Effector memory CD4-positive, alpha-beta T cell (primary cell): ENCODE measurements around the gene GALNT2.

ENCODE experiments used
- DNase-seq, 3 donors: peaks; one replicate each; pipeline ENCODE4 v3.0.0-alpha.2; 2020
- H3K27ac ChIP-seq: 2 replicates; pipeline ENCODE4 v1.7.0; 2013; ENCODE audit warnings: mild to moderate bottlenecking, low read length, moderate library complexity; ENCODE audit not compliant: insufficient read depth, poor library complexity, severe bottlenecking
- H3K27me3 ChIP-seq: replicated peaks from 2 replicates; pipeline ENCODE4 v1.7.0; 2013; ENCODE audit warnings: mild to moderate bottlenecking, low read length; ENCODE audit not compliant: insufficient read depth, control insufficient read depth, poor library complexity, severe bottlenecking
- H3K36me3 ChIP-seq: 2 replicates; pipeline ENCODE4 v1.7.0; 2013; ENCODE audit warnings: mild to moderate bottlenecking, low read length, moderate library complexity; ENCODE audit not compliant: control insufficient read depth, insufficient read depth
- H3K4me1 ChIP-seq: 2 replicates; pipeline ENCODE4 v1.7.0; 2013; ENCODE audit warnings: low read length, mild to moderate bottlenecking; ENCODE audit not compliant: control insufficient read depth, insufficient read depth, poor library complexity, severe bottlenecking
- H3K4me3 ChIP-seq: 2 replicates; pipeline ENCODE4 v1.7.0; 2013; ENCODE audit warnings: low read length, low read depth, mild to moderate bottlenecking; ENCODE audit not compliant: insufficient read depth, poor library complexity, severe bottlenecking
- H3K9me3 ChIP-seq: 2 replicates; pipeline ENCODE4 v1.7.0; 2013; ENCODE audit warnings: mild to moderate bottlenecking, low read length, moderate library complexity; ENCODE audit not compliant: control insufficient read depth

GALNT2 gene

DNA sequence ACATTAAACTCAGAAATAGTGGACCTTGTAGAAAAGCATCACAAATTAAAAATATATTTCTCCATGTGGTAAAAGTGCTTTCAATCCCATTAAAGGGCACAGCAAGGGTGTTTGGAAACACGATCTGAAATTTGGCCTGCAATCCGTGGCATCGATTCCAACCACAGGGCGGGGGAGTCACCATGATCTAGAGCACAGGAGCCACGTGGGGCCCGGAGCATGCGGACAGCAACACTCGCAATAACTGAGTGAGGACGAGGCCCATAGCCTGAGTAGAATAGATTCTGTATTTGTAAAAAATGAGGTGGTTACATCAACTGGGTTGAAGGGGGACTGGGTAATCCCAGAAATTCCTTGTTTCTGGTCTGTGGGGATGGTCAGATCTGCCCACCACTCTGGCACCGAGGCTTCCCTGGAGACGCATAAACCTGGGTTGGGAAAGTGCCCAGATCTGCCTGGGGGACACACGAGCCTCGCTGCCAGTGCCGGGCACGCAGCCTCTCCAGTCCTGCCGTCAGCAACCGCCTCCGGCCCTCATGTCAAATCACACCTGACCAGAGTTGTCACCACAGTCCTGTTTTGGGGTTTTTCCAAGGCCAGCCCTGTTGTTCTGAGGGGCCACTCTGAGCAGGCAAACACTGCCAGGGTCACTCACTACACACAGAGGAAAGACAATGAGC, 254.8 kb downstream of the GALNT2 start:
- Histone ChIP-seq H3K27me3 (no peaks in the 10 kb centered on the region), H3K27ac (no peak overlapping the region), H3K4me3 (no peak overlapping the region), H3K4me1 (no peaks in the 10 kb centered on the region), H3K9me3 (no peaks in the 10 kb centered on the region), H3K36me3 (no peaks in the 10 kb centered on the region)
- DNase-seq, result no peak

DNA sequence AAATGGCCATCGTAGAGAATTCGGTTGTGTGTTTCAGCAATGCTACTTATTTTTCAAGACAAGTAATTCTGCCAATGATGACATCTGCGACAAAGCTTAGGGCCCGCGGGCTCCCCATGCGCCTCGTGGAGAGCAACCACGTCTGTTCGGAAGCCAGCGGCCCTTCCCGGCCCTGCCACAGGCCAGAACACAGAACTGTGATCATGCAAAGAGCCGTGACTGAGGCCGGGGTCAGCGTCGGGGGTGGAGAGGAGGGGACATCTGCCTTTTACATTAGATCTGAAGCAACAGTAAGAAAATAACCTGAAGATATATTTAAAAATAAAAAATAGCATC, 255.4 kb downstream of the GALNT2 start:
- no peaks in the 10 kb centered on the region for H3K27me3 ChIP-seq
- no peak overlapping the region for H3K27ac ChIP-seq
- no peaks in the 10 kb centered on the region for H3K9me3 ChIP-seq
- no peaks in the 10 kb centered on the region for H3K4me1 ChIP-seq
- DNase-seq, result no peak
- no peak overlapping the region for H3K4me3 ChIP-seq
- no peaks in the 10 kb centered on the region for H3K36me3 ChIP-seq

DNA sequence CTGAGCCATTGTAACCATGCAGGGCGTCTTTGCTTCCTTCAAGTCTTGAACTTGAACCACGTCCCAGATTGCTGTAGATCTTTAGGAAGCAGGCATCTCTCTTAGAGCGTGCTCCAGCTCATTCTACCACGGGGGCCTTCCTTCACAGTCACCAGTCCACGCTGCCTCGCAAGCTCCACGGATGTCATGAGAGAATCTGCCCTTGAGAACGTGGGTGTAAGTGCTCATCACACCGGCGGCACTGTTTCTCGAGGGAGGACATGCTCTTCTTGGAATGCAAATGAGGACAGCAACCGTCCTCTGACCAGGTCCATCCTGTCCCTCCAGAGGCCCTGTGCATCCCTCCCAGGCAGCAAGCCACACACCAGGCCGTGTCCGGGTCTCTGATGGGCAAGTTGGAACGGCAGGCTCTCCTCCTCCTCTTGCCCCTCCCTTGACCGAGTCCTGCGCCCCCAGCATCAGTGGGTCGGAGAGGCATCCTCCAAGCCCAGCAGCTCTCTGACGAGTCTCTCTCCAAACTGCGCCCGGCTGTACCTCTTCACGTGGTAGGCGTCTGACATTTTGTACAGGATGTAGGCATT, 256.0 kb downstream of the GALNT2 start:
- no peaks in the 10 kb centered on the region for H3K9me3 ChIP-seq
- no peak overlapping the region for H3K4me3 ChIP-seq
- H3K36me3 ChIP-seq, result no peaks in the 10 kb centered on the region
- H3K27me3 ChIP-seq, result no peaks in the 10 kb centered on the region
- no peaks in the 10 kb centered on the region for H3K4me1 ChIP-seq
- no peak for DNase-seq
- no peak overlapping the region for H3K27ac ChIP-seq

DNA sequence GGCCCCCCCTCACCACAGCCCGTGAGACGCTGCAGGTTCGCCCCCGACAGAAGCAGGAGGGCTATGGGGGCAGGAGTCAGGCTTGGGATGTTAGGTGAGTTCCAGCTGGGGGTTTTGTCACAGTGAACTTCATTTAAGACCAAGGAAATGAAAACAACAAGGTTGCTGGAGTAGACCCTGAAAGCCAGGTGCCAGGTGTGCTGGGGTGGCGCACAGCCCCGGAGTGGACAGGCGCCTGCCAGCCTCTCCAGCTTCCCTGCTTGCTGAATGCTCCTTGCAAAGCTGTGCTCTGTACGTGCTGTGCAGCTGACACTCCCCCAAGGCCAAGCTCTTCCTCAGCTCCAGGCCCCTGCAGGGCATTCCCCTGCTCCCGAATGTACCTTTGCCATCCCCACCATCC, 256.6 kb downstream of the GALNT2 start:
- no peak overlapping the region for H3K27ac ChIP-seq
- H3K4me3 ChIP-seq, result no peak overlapping the region
- H3K4me1 ChIP-seq, result no peaks in the 10 kb centered on the region
- H3K27me3 ChIP-seq, result no peaks in the 10 kb centered on the region
- H3K9me3 ChIP-seq, result no peaks in the 10 kb centered on the region
- H3K36me3 ChIP-seq, result no peaks in the 10 kb centered on the region
- no peak for DNase-seq

DNA sequence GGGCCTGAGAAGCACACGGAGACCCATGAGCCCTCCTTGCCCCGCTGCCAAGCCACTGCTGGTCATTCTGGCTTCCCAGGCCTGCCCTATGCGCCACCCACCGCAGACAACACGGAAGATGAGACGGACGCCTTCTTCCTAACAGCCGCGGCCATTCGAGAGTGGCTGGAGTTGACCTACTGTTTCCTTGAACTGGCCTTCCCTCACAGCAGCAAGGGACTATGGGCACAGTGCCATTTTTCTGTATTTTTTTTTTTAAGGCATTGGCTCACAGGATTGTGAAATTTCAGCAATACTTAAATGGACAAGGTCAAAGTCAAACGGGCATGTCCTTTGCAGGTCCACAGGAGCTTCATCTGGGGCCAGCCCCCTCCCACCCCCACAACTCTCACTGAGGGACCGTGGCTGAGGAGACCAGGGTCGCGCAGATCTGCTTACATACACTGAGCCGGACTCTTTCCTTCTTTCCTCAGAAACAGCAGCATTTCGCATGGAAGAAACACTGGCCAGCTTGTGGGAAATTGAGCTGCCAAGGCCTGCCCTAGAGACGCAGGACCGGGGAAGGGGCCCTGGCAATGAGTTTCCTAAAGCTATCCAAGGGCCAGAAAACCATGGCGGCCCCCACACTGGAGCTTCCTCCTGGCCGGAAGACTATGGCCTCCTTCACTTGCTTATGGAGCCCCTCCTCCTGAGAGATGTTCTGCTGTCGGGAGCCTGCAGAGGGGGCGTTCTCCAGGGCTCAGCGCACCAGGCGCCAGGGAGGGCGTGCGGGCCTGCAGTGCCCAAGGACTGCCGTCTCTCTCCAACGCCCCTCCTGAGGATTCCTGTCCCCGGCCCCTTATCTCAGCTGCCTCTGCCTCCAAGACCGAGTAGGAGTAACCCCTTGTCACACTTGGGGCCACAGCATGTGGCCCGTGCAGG, 260.2 kb downstream of the GALNT2 start:
- no peaks in the 10 kb centered on the region for H3K9me3 ChIP-seq
- H3K27me3 ChIP-seq, result no peaks in the 10 kb centered on the region
- H3K4me1 ChIP-seq, result no peaks in the 10 kb centered on the region
- no peak for DNase-seq
- no peak overlapping the region for H3K4me3 ChIP-seq
- H3K27ac ChIP-seq, result no peak overlapping the region
- H3K36me3 ChIP-seq, result no peaks in the 10 kb centered on the region

DNA sequence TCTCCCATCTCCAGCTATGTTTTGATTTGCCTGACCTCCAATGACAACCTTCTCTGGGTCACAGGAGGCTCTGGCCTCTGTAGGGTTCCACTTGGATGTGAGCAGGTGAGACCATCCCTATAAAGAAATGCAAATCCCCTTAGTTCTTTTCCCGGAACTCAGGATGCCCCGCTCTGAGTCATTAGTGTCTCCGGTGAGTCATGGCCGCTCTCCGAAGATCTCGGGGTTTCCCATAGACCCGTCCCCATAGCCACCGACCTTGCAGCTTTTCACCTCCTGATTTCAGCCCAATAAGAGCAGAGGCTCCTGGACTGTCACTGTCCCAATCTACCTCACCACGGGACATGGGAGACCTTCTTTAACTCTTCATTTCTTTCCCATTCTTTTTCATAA, 260.9 kb downstream of the GALNT2 start:
- DNase-seq, result no peak
- H3K27me3 ChIP-seq, result no peaks in the 10 kb centered on the region
- H3K4me3 ChIP-seq, result no peak overlapping the region
- no peak overlapping the region for H3K27ac ChIP-seq
- no peaks in the 10 kb centered on the region for H3K4me1 ChIP-seq
- H3K9me3 ChIP-seq, result no peaks in the 10 kb centered on the region
- no peaks in the 10 kb centered on the region for H3K36me3 ChIP-seq

DNA sequence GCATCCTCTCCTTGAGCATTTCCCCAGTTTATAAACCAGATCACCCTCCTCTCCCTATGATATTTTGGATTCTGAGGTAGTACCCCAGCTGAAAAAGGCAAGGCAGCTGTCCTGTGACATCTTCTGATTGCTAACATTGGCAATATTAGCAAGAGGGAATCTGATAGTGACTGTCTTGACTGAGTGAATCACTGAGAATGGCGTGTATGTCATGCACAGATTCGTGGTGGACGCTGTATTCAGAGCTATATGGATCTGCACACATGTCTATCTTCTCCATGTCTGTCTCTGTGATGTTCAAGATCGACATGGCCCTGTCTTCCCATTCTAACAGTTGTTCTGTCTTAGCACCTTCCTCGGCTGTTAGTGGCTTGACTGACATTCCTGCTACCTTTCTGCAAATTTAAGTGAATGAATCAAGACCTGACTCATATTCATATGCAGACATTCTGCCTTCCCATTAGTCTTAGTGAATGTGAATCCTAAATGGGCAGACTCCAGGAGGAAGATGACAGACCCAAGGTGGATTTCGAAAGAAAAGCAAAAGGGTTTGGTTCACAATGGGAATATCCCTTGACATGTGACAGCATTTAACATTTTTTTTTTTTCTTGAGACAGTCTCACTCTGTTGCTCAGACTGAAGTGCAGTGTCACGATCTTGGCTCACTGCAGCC, 261.4 kb downstream of the GALNT2 start:
- no peak for DNase-seq
- Histone ChIP-seq H3K36me3 (no peaks in the 10 kb centered on the region), H3K27me3 (no peaks in the 10 kb centered on the region), H3K27ac (no peak overlapping the region), H3K4me1 (no peaks in the 10 kb centered on the region), H3K9me3 (no peaks in the 10 kb centered on the region), H3K4me3 (no peak overlapping the region)

DNA sequence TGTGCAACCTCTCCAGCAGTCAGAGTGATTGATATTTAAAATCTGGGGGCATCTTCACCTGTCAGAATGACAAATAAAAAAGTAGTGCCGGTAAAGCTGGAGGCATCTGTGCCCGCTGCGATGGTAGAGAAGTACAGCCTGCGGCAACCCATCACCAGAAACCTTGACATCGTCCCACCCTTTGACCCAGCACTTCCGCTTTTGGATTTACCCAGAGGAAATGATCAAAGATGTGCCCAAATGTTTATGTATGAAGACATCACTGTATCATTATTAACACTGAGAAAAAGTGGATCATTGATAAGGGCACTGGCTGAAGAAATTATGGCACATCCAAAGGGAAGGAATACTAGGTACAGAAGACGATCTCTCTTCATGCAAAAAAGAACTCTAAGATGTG, 263.1 kb downstream of the GALNT2 start:
- Histone ChIP-seq H3K36me3 (no peaks in the 10 kb centered on the region), H3K4me3 (no peak overlapping the region), H3K4me1 (no peaks in the 10 kb centered on the region), H3K9me3 (no peaks in the 10 kb centered on the region), H3K27me3 (no peaks in the 10 kb centered on the region), H3K27ac (no peak overlapping the region)
- no peak for DNase-seq
